MCF 10A (cell line): ENCODE data around the gene REN. TPM values are rescaled to one million over a fixed set of nuclear protein-coding genes. Genes with fewer than 3 reads are reported as not detected.

ENCODE experiments used
- BruUV-seq: library from RNA; stranded (reverse); fragments of 400-500 nt; replicated peaks from 2 replicates; lab custom pipeline; 2021; lab: Mats Ljungman, UMichigan
- CTCF ChIA-PET: fragments of 300-600 bp; sonication (Branson Sonifier 250); formaldehyde crosslinking; extraction: SDS; loops from one replicate; lab custom pipeline; 2021; ENCODE audit warnings: antibody characterized with exemption, inconsistent platforms; lab: Yijun Ruan, JAX
- POLR2A ChIA-PET: fragments of 300-600, 350-650 bp; sonication (Branson Sonifier 250); formaldehyde crosslinking; extraction: SDS; loops from one replicate; lab custom pipeline; 2020; ENCODE audit warnings: antibody characterized with exemption, inconsistent platforms; lab: Yijun Ruan, JAX
- DNase-seq: peaks from one replicate; pipeline ENCODE4 v3.0.0-alpha.2; 2018; ENCODE audit not compliant: unreplicated experiment
- H3K27ac Mint-ChIP-seq: one replicate; pipeline ENCODE4 v1.8.0; 2022; ENCODE audit warnings: mild to moderate bottlenecking, low read depth, mixed read lengths; ENCODE audit not compliant: unreplicated experiment
- H3K27me3 Mint-ChIP-seq: one replicate; pipeline ENCODE4 v1.8.0; 2022; ENCODE audit warnings: mixed read lengths; ENCODE audit not compliant: insufficient read depth, unreplicated experiment
- H3K36me3 Mint-ChIP-seq: one replicate; pipeline ENCODE4 v1.8.0; 2022; ENCODE audit warnings: mild to moderate bottlenecking, moderate library complexity, mixed read lengths; ENCODE audit not compliant: insufficient read depth, unreplicated experiment
- H3K4me1 Mint-ChIP-seq: one replicate; pipeline ENCODE4 v1.8.0; 2022; ENCODE audit warnings: mixed read lengths; ENCODE audit not compliant: insufficient read depth, unreplicated experiment
- H3K4me3 Mint-ChIP-seq: one replicate; pipeline ENCODE4 v1.8.0; 2022; ENCODE audit warnings: mild to moderate bottlenecking, moderate library complexity, mixed read lengths; ENCODE audit not compliant: unreplicated experiment
- H3K9me3 Mint-ChIP-seq: one replicate; pipeline ENCODE4 v1.8.0; 2022; ENCODE audit warnings: mixed read lengths; ENCODE audit not compliant: unreplicated experiment
- intact Hi-C: fragments of 100-400 bp; cut with micrococcal nuclease; formaldehyde crosslinking; loops from 2 replicates; pipeline ENCODE4 v1.14.1; 2022
- total RNA-seq: library from RNA; stranded (reverse); gene quantifications from 2 replicates; pipeline ENCODE4 v1.2.3, GENCODE V29; 2022
- TF ChIP-seq, protein P1 (sequence below): fragments of 200-600 bp; IDR thresholded peaks from one replicate; pipeline ENCODE4 v1.8.0; 2022; ENCODE audit warnings: antibody characterized with exemption, mild to moderate bottlenecking; ENCODE audit not compliant: unreplicated experiment

REN gene
- total RNA-seq, 1 experiment from 2014 or later = not detected

GRCh38 chr1:204192046-204192445, 25.9 kb upstream of the REN start:
- Mint-ChIP-seq H3K27me3 (peaks cover 58% of the 10 kb centered on the region), H3K36me3 (peaks cover 5% of the 10 kb centered on the region), H3K9me3 (peaks cover 7% of the 10 kb centered on the region), H3K4me1 (no peaks in the 10 kb centered on the region), H3K27ac (no peak overlapping the region), H3K4me3 (no peak overlapping the region)
- TF ChIP-seq, protein P1, sequence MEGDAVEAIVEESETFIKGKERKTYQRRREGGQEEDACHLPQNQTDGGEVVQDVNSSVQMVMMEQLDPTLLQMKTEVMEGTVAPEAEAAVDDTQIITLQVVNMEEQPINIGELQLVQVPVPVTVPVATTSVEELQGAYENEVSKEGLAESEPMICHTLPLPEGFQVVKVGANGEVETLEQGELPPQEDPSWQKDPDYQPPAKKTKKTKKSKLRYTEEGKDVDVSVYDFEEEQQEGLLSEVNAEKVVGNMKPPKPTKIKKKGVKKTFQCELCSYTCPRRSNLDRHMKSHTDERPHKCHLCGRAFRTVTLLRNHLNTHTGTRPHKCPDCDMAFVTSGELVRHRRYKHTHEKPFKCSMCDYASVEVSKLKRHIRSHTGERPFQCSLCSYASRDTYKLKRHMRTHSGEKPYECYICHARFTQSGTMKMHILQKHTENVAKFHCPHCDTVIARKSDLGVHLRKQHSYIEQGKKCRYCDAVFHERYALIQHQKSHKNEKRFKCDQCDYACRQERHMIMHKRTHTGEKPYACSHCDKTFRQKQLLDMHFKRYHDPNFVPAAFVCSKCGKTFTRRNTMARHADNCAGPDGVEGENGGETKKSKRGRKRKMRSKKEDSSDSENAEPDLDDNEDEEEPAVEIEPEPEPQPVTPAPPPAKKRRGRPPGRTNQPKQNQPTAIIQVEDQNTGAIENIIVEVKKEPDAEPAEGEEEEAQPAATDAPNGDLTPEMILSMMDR = no peak
- CTCF ChIA-PET = interaction anchor here (0.6 to 6.5 kb wide), 10 partner anchors 15 to 565 kb away, joined by 3 to 68 read pairs (median 5); no protein-coding TSS in a partner anchor
- POLR2A ChIA-PET = interaction anchor here (0.7 to 1.7 kb wide), 3 partner anchors 38 to 1734 kb away, joined by 3 to 4 read pairs (median 4); no protein-coding TSS in a partner anchor
- DNase-seq = no peak
- intact Hi-C loops = no loop called here
- BruUV-seq = no TSS peak

DNA sequence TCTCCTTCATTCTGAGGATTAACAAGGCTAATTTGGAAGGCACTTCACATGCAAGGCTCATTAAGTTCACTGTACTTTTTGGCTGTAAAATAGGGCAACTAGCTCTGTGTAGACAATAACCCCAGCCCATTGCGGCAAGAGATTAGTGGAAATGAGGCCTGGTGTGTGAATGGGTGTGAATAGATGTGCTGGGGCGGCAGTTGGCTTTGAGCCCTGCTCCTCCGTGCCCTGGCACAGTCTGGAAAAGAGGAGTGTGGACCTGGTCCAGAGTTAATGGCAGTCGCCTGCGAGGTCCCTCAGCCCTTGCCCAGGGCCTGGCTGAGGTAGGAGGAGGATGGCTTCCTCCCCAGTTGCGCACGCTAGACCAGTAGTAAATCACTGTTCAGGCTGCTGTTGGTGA, 25.3 kb upstream of the REN start:
- ChIA-PET POLR2A (interaction anchor here (0.9 to 1.5 kb wide), 5 partner anchors 16 to 117 kb away, joined by 3 to 5 read pairs (median 3); no protein-coding TSS in a partner anchor), CTCF (interaction anchor here (0.6 to 6.5 kb wide), 8 partner anchors 15 to 801 kb away, joined by 3 to 68 read pairs (median 4); no protein-coding TSS in a partner anchor)
- H3K27me3 Mint-ChIP-seq = peaks cover 64% of the 10 kb centered on the region
- H3K27ac Mint-ChIP-seq = no peak overlapping the region
- H3K4me1 Mint-ChIP-seq = no peaks in the 10 kb centered on the region
- no peak for DNase-seq
- intact Hi-C loops = no loop called here
- no TSS peak for BruUV-seq
- no peak overlapping the region for H3K4me3 Mint-ChIP-seq
- H3K36me3 Mint-ChIP-seq = peaks cover 5% of the 10 kb centered on the region
- TF ChIP-seq, protein P1 = no peak
- H3K9me3 Mint-ChIP-seq = peaks cover 7% of the 10 kb centered on the region

GRCh38 chr1:204190212-204191211, 24.4 kb upstream of the REN start:
- TF ChIP-seq, protein P1 = no peak
- intact Hi-C loops = no loop called here
- H3K9me3 Mint-ChIP-seq = peaks cover 6% of the 10 kb centered on the region
- peaks cover 66% of the 10 kb centered on the region for H3K27me3 Mint-ChIP-seq
- no peak overlapping the region for H3K27ac Mint-ChIP-seq
- ChIA-PET POLR2A (interaction anchor here (0.9 to 1.5 kb wide), 5 partner anchors 15 to 116 kb away, joined by 3 to 5 read pairs (median 3); no protein-coding TSS in a partner anchor), CTCF (interaction anchor here (0.6 to 6.5 kb wide), 10 partner anchors 16 to 802 kb away, joined by 3 to 68 read pairs (median 4); no protein-coding TSS in a partner anchor)
- no peak for DNase-seq
- H3K4me1 Mint-ChIP-seq = no peaks in the 10 kb centered on the region
- H3K36me3 Mint-ChIP-seq = peaks cover 5% of the 10 kb centered on the region
- no TSS peak for BruUV-seq
- no peak overlapping the region for H3K4me3 Mint-ChIP-seq
